ENCODE measurements around the gene KIRREL3.

The KIRREL3 gene

DNA sequence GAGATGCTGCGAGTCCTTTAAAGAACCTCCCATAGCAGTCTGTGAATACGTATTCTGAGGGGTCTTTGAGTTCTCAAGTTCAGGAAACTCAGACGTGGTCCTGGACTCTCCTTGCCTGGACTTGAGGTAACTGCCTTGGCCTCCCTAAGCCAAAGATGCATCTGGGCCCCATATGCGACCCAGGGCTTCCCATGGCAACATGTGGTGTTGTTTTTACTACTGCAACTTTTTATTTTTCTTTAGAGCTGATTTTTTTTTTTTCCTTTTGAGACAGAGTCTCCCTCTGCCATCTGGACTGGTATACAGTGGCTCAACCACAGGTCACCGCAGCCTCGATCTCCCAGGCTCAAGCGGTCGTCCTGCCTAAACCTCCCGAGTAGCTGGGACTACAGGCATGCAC is 324.0 kb downstream of the KIRREL3 start:
- TF ChIP-seq POU2F2 (IDR thresholded peaks at IDR 0.05; ENCODE audit: low read depth, low read length) (no peak), TAF1 (IDR thresholded peaks at IDR 0.05; ENCODE audit: low read depth, low read length) (no peak), POLR2AphosphoS5 (IDR thresholded peaks at IDR 0.05; ENCODE audit: low read depth, low read length) (no peak), SPI1 (IDR thresholded peaks at IDR 0.05; ENCODE audit: low read depth, low read length) (no peak), PAX5 (IDR thresholded peaks at IDR 0.05; ENCODE audit: insufficient read depth, low read length, severe bottlenecking) (no peak), POLR2A (IDR thresholded peaks at IDR 0.05; ENCODE audit: low read depth, low read length) (no peak)
- no peak for DNase-seq (ENCODE audit: insufficient read length, low spot score)
- FAIRE-seq = no peak

DNA sequence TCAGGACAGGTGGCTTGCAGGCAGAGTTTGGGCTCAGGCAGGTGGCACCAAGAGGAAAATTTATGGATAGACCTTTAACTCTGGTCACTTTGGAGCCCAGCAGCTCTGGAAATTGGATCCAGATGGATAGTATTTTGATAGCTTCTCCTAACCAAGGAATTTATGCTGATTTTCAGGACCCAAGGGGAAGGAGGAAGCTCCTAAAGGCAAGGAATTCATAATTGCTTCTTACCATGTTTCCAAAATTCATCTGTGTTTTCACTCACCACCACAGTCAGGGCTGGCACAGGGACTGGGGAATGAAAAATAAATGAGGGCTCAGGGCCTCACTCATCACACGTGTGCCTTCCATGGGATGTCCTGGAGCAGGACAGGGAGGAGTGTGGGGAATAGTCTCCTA is 327.3 kb downstream of the KIRREL3 start:
- no peak for DNase-seq (ENCODE audit: insufficient read length, low spot score)
- FAIRE-seq = no peak
- no peak for TF ChIP-seq TAF1 (IDR thresholded peaks at IDR 0.05; ENCODE audit: low read depth, low read length)
- TF ChIP-seq SPI1 (IDR thresholded peaks at IDR 0.05; ENCODE audit: low read depth, low read length) = no peak
- no peak for TF ChIP-seq POLR2A (IDR thresholded peaks at IDR 0.05; ENCODE audit: low read depth, low read length)
- no peak for TF ChIP-seq POU2F2 (IDR thresholded peaks at IDR 0.05; ENCODE audit: low read depth, low read length)
- no peak for TF ChIP-seq PAX5 (IDR thresholded peaks at IDR 0.05; ENCODE audit: insufficient read depth, low read length, severe bottlenecking)
- TF ChIP-seq POLR2AphosphoS5 (IDR thresholded peaks at IDR 0.05; ENCODE audit: low read depth, low read length) = no peak

DNA sequence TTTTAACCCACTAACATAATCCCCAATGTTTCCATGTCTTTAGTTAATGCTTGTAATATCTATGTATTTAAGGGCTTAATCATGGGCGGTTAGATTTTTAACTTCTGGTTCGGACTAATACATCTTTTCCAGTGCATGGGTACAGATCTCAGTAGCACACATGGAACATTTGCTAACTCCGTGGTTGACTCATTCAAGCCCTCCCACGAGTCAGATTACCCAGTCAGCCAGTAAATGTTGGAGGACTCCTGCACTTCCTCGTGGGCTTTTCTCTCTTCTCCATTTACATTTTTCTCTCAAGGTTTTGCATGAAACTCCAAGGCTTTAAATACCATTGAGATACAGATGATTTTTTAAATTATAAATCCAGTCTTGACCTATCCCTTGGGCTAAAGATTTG is 331.2 kb downstream of the KIRREL3 start:
- FAIRE-seq = no peak

DNA sequence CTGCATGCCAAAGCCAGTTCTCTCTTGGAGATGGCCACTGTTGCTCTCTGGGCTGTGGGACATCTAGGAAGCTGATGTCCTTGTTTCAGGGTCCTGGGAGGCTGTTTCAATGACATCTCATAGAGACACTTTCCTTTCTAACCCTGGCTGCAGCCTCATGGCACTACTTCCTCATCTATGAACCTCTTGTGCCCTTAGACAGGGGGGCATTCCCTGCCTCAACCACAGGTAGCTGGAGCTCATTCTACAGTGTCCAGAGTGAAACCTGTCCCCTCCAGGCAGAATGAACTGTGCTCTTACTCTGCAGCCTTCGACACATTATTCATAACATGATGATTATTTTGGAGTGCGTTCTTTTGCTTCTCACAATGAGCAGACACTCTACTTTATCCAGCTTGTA is 335.9 kb downstream of the KIRREL3 start:
- FAIRE-seq (no peak), DNase-seq (ENCODE audit: insufficient read length, low spot score) (no peak)
- no peak for TF ChIP-seq POLR2AphosphoS5 (IDR thresholded peaks at IDR 0.05; ENCODE audit: low read depth, low read length)
- no peak for TF ChIP-seq POU2F2 (IDR thresholded peaks at IDR 0.05; ENCODE audit: low read depth, low read length)
- no peak for TF ChIP-seq TAF1 (IDR thresholded peaks at IDR 0.05; ENCODE audit: low read depth, low read length)
- no peak for TF ChIP-seq SPI1 (IDR thresholded peaks at IDR 0.05; ENCODE audit: low read depth, low read length)
- no peak for TF ChIP-seq POLR2A (IDR thresholded peaks at IDR 0.05; ENCODE audit: low read depth, low read length)
- TF ChIP-seq PAX5 (IDR thresholded peaks at IDR 0.05; ENCODE audit: insufficient read depth, low read length, severe bottlenecking) = no peak

More for the DNA sequence above, 331.2 kb downstream of the KIRREL3 start:
- TF ChIP-seq POLR2AphosphoS5 (IDR thresholded peaks at IDR 0.05; ENCODE audit: low read depth, low read length) (no peak), SPI1 (IDR thresholded peaks at IDR 0.05; ENCODE audit: low read depth, low read length) (no peak), POLR2A (IDR thresholded peaks at IDR 0.05; ENCODE audit: low read depth, low read length) (no peak), TAF1 (IDR thresholded peaks at IDR 0.05; ENCODE audit: low read depth, low read length) (no peak), PAX5 (IDR thresholded peaks at IDR 0.05; ENCODE audit: insufficient read depth, low read length, severe bottlenecking) (no peak), POU2F2 (IDR thresholded peaks at IDR 0.05; ENCODE audit: low read depth, low read length) (no peak)
- no peak for DNase-seq (ENCODE audit: insufficient read length, low spot score)

DNA sequence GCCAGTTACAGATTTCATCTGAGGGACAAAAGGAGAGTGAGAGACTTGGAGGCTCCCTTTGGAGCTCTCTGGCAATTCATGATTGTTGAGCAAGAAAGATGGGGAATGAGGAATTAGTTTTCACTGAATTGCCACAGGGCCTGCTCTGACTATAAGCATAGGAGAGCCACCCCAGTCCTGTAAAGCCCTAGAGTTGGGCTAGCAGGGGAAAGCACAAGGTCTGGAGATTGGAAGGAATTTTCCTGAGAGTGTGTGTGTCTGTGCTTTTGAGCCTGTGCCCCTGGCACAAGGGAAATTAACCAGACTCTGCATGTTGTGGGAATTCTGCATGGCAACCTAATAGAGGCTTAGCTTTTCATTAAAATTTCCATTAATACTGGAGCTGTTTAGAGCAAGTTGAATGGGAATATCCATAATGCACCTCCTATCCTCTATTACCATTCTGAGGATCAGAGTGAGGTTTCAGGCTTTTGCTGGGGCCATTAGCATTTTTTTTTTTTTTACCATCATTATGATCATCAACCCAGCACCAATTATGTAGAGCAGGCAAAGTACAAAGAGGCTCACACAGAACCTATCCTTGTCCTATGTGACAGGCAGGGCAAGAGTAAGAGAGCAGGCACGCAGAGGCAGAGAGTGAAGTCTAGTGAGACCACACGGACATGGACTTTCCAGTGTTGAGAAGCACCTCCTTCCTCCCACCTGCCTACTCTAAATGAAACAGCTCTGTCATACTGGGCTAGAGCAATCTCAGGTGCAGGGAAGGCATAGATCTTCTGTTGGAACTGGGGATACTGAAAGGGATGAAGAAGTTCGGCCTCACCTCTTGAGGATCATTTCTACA is 336.6 kb downstream of the KIRREL3 start:
- no peak for TF ChIP-seq TAF1 (IDR thresholded peaks at IDR 0.05; ENCODE audit: low read depth, low read length)
- TF ChIP-seq SPI1 (IDR thresholded peaks at IDR 0.05; ENCODE audit: low read depth, low read length) = no peak
- TF ChIP-seq POLR2A (IDR thresholded peaks at IDR 0.05; ENCODE audit: low read depth, low read length) = no peak
- TF ChIP-seq PAX5 (IDR thresholded peaks at IDR 0.05; ENCODE audit: insufficient read depth, low read length, severe bottlenecking) = no peak
- no peak for TF ChIP-seq POU2F2 (IDR thresholded peaks at IDR 0.05; ENCODE audit: low read depth, low read length)
- no peak for TF ChIP-seq POLR2AphosphoS5 (IDR thresholded peaks at IDR 0.05; ENCODE audit: low read depth, low read length)
- no peak for FAIRE-seq
- no peak for DNase-seq (ENCODE audit: insufficient read length, low spot score)

DNA sequence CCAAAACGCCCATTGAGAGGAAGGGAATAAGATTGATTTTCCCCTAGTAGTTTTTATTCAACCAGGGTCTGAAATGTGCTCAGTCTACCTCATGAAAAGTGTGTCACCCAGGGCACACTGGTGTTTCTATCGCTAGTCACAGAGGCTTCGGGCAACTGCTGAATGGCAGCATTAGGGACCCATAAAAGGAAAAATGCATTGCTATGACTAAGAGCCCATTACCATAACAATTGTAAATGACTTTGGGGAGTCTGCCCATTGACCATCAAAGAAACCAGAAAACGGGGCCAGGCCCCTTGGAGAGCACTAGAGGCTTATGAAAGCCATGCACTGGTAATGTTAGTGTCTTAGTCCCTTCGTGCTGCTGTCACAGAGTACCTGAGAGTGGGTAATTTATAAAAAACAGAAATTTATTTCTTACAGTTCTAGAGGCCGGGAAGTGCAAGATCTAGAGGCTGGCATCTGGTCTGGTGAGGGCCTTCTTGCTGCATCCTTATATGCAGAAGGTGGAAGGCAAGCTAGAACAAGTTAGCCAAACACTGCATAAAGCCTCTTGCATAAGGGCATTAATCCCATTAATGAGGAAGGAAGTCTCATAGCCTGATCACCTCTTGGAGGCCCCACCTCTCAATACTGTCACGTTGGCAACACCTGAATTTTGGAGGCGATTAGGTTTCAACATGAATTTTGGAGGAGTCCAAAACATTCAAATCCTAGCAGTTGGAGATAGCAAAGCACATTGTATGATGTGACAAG is 338.4 kb downstream of the KIRREL3 start:
- TF ChIP-seq POU2F2 (IDR thresholded peaks at IDR 0.05; ENCODE audit: low read depth, low read length) (no peak), SPI1 (IDR thresholded peaks at IDR 0.05; ENCODE audit: low read depth, low read length) (no peak), POLR2A (IDR thresholded peaks at IDR 0.05; ENCODE audit: low read depth, low read length) (no peak), POLR2AphosphoS5 (IDR thresholded peaks at IDR 0.05; ENCODE audit: low read depth, low read length) (no peak), TAF1 (IDR thresholded peaks at IDR 0.05; ENCODE audit: low read depth, low read length) (no peak), PAX5 (IDR thresholded peaks at IDR 0.05; ENCODE audit: insufficient read depth, low read length, severe bottlenecking) (no peak)
- DNase-seq (ENCODE audit: insufficient read length, low spot score) = no peak
- no peak for FAIRE-seq

DNA sequence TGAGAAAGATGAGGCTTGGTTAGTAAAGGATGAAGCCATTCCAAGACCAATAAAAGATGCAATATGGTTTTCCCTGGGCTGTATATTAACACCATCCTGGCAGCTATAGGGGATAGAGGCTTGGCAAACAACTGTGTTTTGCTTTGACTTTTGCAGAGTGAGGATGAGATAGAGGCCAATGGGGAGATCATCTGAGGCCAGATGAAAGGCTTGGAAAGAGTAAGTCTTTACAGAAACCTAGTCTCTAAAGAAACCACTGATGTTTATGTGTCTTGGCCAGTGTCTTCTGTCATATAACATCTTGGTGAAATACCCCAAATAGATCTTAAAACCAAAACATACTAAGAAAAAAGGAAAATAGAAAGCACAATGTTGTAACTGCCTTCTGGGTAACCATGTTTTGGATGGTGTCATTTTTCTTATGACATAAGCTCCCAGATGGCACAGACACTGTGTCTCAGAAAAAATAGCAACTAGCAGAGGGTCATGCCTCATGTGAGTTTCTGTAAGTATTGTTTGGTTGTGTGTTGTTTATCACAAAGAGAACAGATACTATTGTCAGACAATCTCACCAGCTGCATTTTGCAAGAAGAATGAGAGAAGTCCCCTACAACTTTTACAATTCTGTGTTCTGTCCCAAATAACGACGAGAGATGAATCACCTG is 339.7 kb downstream of the KIRREL3 start:
- DNase-seq (ENCODE audit: insufficient read length, low spot score) = no peak
- no peak for FAIRE-seq
- no peak for TF ChIP-seq TAF1 (IDR thresholded peaks at IDR 0.05; ENCODE audit: low read depth, low read length)
- no peak for TF ChIP-seq POU2F2 (IDR thresholded peaks at IDR 0.05; ENCODE audit: low read depth, low read length)
- no peak for TF ChIP-seq SPI1 (IDR thresholded peaks at IDR 0.05; ENCODE audit: low read depth, low read length)
- TF ChIP-seq POLR2A (IDR thresholded peaks at IDR 0.05; ENCODE audit: low read depth, low read length) = no peak
- TF ChIP-seq POLR2AphosphoS5 (IDR thresholded peaks at IDR 0.05; ENCODE audit: low read depth, low read length) = no peak
- no peak for TF ChIP-seq PAX5 (IDR thresholded peaks at IDR 0.05; ENCODE audit: insufficient read depth, low read length, severe bottlenecking)

DNA sequence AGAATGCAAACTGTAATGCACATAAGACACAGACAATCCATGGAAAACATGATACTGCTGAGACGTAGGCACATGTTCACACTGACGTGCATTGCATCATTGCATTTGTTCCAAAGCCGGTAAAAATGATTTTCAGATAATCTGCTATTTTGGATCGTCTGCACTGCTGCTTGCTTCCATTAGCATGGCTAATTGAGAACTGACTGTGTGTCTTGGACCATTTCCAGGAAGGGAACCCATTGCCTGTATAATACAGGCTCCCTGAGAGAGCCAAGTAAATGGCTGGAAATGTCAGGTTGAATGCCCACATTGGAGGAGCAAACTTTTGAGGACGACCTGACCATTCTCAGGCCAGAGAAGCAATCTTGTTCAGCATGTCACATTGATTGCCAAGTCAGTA is 340.2 kb downstream of the KIRREL3 start:
- TF ChIP-seq SPI1 (IDR thresholded peaks at IDR 0.05; ENCODE audit: low read depth, low read length) (no peak), POLR2AphosphoS5 (IDR thresholded peaks at IDR 0.05; ENCODE audit: low read depth, low read length) (no peak), POLR2A (IDR thresholded peaks at IDR 0.05; ENCODE audit: low read depth, low read length) (no peak), TAF1 (IDR thresholded peaks at IDR 0.05; ENCODE audit: low read depth, low read length) (no peak)
- FAIRE-seq (no peak), DNase-seq (ENCODE audit: insufficient read length, low spot score) (no peak)
